Stimulated activated CD4-positive, alpha-beta T cell treated with anti-CD3 and anti-CD28 coated beads, TNF-alpha, amount 100 ng/mL, for 48 hours (primary cell): ENCODE measurements around the gene CHST2.

ENCODE experiments used
- DNase-seq, 3 donors: peaks; one replicate each; pipeline ENCODE4 v3.0.0-alpha.2; 2020; ENCODE audit warnings: low read depth in 3 of 3

CHST2 gene

GRCh38 chr3:143167969-143168854 lies 48.6 kb downstream of the CHST2 start:
- no peak for DNase-seq

GRCh38 chr3:143168855-143169192 lies 49.3 kb downstream of the CHST2 start:
- no peak for DNase-seq

- no peak for DNase-seq
Measured at GRCh38 chr3:143170074-143170473, 50.5 kb downstream of the CHST2 start.

- DNase-seq, result no peak
Measured at GRCh38 chr3:143170676-143171075, 51.1 kb downstream of the CHST2 start.

- DNase-seq, result no peak
Measured at GRCh38 chr3:143171141-143171980, 51.8 kb downstream of the CHST2 start.

- no peak for DNase-seq
Measured at GRCh38 chr3:143172062-143172794, 52.7 kb downstream of the CHST2 start.

GRCh38 chr3:143172795-143173145 lies 53.2 kb downstream of the CHST2 start:
- no peak for DNase-seq

- no peak for DNase-seq
Measured at GRCh38 chr3:143173242-143173641, 53.7 kb downstream of the CHST2 start.
